Trophoblast cell (in vitro differentiated cells and primary cell): ENCODE results near the gene CAP1.

Source experiments
- DNase-seq, 2 donors: peaks; one replicate each; pipeline ENCODE4 v3.0.0-alpha.2; 2016
- H2AFZ ChIP-seq: 2 replicates; pipeline ENCODE4 v1.6.1; 2013; ENCODE audit warnings: low read length, moderate library complexity, mild to moderate bottlenecking; ENCODE audit not compliant: insufficient read depth, poor library complexity
- H2AK5ac ChIP-seq: 2 replicates; pipeline ENCODE4 v1.6.1; 2013; ENCODE audit warnings: mild to moderate bottlenecking, low read length
- H2BK120ac ChIP-seq: 2 replicates; pipeline ENCODE4 v1.6.1; 2013; ENCODE audit warnings: low read length, mild to moderate bottlenecking, moderate library complexity; ENCODE audit not compliant: insufficient read depth, poor library complexity
- H2BK12ac ChIP-seq: 2 replicates; pipeline ENCODE4 v1.6.1; 2013; ENCODE audit warnings: mild to moderate bottlenecking, low read length, moderate library complexity
- H2BK5ac ChIP-seq: 2 replicates; pipeline ENCODE4 v1.6.1; 2013; ENCODE audit warnings: low read length, low read depth, moderate library complexity, mild to moderate bottlenecking; ENCODE audit not compliant: poor library complexity
- H3K14ac ChIP-seq: 2 replicates; pipeline ENCODE4 v1.6.1; 2013; ENCODE audit warnings: mild to moderate bottlenecking, low read length
- H3K18ac ChIP-seq: 2 replicates; pipeline ENCODE4 v1.6.1; 2013; ENCODE audit warnings: mild to moderate bottlenecking, low read length
- H3K23ac ChIP-seq: 2 replicates; pipeline ENCODE4 v1.6.1; 2013; ENCODE audit warnings: low read length
- H3K27ac ChIP-seq: 2 replicates; pipeline ENCODE4 v1.5.1; 2013; ENCODE audit warnings: low read depth, mild to moderate bottlenecking, inconsistent platforms, low read length, moderate library complexity
- H3K27me3 ChIP-seq: 2 replicates; pipeline ENCODE4 v1.6.1; 2013; ENCODE audit warnings: inconsistent platforms, mild to moderate bottlenecking, low read length, moderate library complexity; ENCODE audit not compliant: insufficient read depth
- H3K36me3 ChIP-seq, 2 experiments: 1 replicate in 1 of 2; 2 replicates in 1 of 2; pipeline ENCODE4 v1.6.1; 2013; ENCODE audit warnings: low read length in 2 of 2, mild to moderate bottlenecking in 2 of 2, moderate library complexity in 1 of 2; ENCODE audit not compliant: insufficient read depth in 2 of 2, control insufficient read depth in 1 of 2
- H3K4ac ChIP-seq: 2 replicates; pipeline ENCODE4 v1.6.1; 2013; ENCODE audit warnings: low read depth, mild to moderate bottlenecking, low read length, moderate library complexity
- H3K4me1 ChIP-seq, 2 experiments: 1 replicate in 1 of 2; 2 replicates in 1 of 2; pipeline ENCODE4 v1.6.1; 2013; ENCODE audit warnings: low read length in 2 of 2, mild to moderate bottlenecking in 2 of 2, moderate library complexity in 1 of 2; ENCODE audit not compliant: insufficient read depth in 2 of 2, control insufficient read depth in 1 of 2
- H3K4me2 ChIP-seq: 2 replicates; pipeline ENCODE4 v1.6.1; 2013; ENCODE audit warnings: inconsistent platforms, mild to moderate bottlenecking, low read length, moderate library complexity
- H3K4me3 ChIP-seq: 2 replicates; pipeline ENCODE4 v1.5.1; 2013; ENCODE audit warnings: mild to moderate bottlenecking, low read depth, low read length, inconsistent platforms
- H3K79me1 ChIP-seq: one replicate; pipeline ENCODE4 v1.6.1; 2013; ENCODE audit warnings: low read length
- H3K79me2 ChIP-seq: 2 replicates; pipeline ENCODE4 v1.6.1; 2013; ENCODE audit warnings: low read length, mild to moderate bottlenecking; ENCODE audit not compliant: control insufficient read depth, insufficient read depth, poor library complexity
- H3K9ac ChIP-seq: 2 replicates; pipeline ENCODE4 v1.6.1; 2013; ENCODE audit warnings: mild to moderate bottlenecking, low read length
- H3K9me3 ChIP-seq: 2 replicates; pipeline ENCODE4 v1.6.1; 2013; ENCODE audit warnings: low read depth, mild to moderate bottlenecking, control low read depth, inconsistent platforms, low read length; ENCODE audit not compliant: insufficient read depth
- H4K12ac ChIP-seq: 2 replicates; pipeline ENCODE4 v1.6.1; 2013; ENCODE audit warnings: low read depth, mild to moderate bottlenecking, low read length, moderate library complexity
- H4K8ac ChIP-seq: 2 replicates; pipeline ENCODE4 v1.6.1; 2013; ENCODE audit warnings: low read depth, mild to moderate bottlenecking, low read length, moderate library complexity
- H4K91ac ChIP-seq: one replicate; pipeline ENCODE4 v1.6.1; 2013; ENCODE audit warnings: low read depth, mild to moderate bottlenecking, low read length, moderate library complexity
- WGBS: extraction: QIAGEN DNeasy Blood & Tissue Kit; methylation state at CpG from one replicate; pipeline ENCODE4 v1.1.7; 2013; ENCODE audit warnings: missing lambda C conversion rate; ENCODE audit not compliant: insufficient read length, insufficient coverage; ENCODE audit errors: extremely low coverage; 5-methylcytosine and 5-hydroxymethylcytosine counted together

Gene CAP1

DNA sequence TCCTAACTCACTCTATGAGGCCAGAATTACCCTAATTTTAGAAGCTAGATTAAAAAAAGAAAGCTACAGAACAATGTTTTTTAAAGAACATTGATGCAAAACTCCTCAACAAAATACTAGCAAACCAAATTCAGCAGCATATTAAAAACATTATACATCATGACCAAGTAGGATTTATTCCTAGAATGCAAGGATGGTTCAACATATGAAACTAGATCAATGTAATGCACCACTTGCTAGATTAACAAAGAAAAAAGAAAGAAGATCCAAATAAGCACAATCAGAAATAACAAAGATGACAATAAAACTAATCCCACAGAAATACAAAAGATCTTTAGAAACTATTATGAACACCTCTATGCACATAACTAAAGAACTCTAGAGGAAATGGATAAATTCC, 69.9 kb downstream of the CAP1 start:
- no peak overlapping the region for H4K12ac ChIP-seq
- no peak overlapping the region for H4K8ac ChIP-seq
- H2AFZ ChIP-seq: no peak overlapping the region
- no peaks in the 10 kb centered on the region for H3K79me1 ChIP-seq
- H3K4me2 ChIP-seq: no peak overlapping the region
- H3K4me1 ChIP-seq: peaks cover 0 to 3% of the 10 kb centered on the region in 2 experiments
- no peaks in the 10 kb centered on the region for H3K79me2 ChIP-seq
- no peak overlapping the region for H4K91ac ChIP-seq
- H3K27ac ChIP-seq: no peak overlapping the region
- no peak overlapping the region for H3K9ac ChIP-seq
- no peak overlapping the region for H3K14ac ChIP-seq
- no peak overlapping the region for H3K4ac ChIP-seq
- no peak overlapping the region for H2AK5ac ChIP-seq
- H3K36me3 ChIP-seq: no peaks in the 10 kb centered on the region
- H2BK12ac ChIP-seq: no peak overlapping the region
- no peak overlapping the region for H3K23ac ChIP-seq
- no peak overlapping the region for H3K18ac ChIP-seq
- H3K27me3 ChIP-seq: no peaks in the 10 kb centered on the region
- no peaks in the 10 kb centered on the region for H3K9me3 ChIP-seq
- no peak overlapping the region for H2BK5ac ChIP-seq
- H2BK120ac ChIP-seq: no peak overlapping the region
- no peak overlapping the region for H3K4me3 ChIP-seq
- DNase-seq: no peak

DNA sequence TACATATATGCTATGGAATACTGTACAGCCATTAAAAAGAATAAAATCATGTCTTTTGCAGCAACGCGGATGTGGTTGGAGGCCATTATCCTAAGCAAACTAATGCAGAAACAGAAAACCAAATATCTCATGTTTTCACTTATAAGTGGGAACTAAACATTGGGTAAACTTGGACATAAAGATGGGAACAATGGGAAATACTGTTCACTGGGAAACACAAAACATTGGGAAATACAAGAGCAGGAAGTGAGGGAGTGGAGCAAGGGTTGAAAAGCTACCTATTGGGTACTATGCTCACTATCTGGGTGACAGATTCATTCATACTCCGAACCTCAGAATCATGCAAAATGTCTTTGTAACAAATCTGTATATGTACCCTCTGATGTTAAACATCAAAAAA, 73.9 kb downstream of the CAP1 start:
- Histone ChIP-seq H3K4me2 (no peak overlapping the region), H2AK5ac (no peak overlapping the region), H3K4me1 (no peaks in the 10 kb centered on the region), H3K23ac (no peak overlapping the region), H4K12ac (no peak overlapping the region), H3K4me3 (no peak overlapping the region), H3K79me1 (no peaks in the 10 kb centered on the region), H3K79me2 (no peaks in the 10 kb centered on the region), H4K8ac (no peak overlapping the region), H2BK120ac (no peak overlapping the region), H2AFZ (no peak overlapping the region), H3K14ac (no peak overlapping the region), H4K91ac (no peak overlapping the region), H3K9me3 (no peaks in the 10 kb centered on the region), H2BK5ac (no peak overlapping the region), H3K27ac (no peak overlapping the region), H2BK12ac (no peak overlapping the region), H3K27me3 (no peaks in the 10 kb centered on the region), H3K4ac (no peak overlapping the region), H3K18ac (no peak overlapping the region), H3K9ac (no peak overlapping the region), H3K36me3 (no peaks in the 10 kb centered on the region)
- no peak for DNase-seq
- no CpG with 5 or more reads among the region's 3 CpGs for WGBS

DNA sequence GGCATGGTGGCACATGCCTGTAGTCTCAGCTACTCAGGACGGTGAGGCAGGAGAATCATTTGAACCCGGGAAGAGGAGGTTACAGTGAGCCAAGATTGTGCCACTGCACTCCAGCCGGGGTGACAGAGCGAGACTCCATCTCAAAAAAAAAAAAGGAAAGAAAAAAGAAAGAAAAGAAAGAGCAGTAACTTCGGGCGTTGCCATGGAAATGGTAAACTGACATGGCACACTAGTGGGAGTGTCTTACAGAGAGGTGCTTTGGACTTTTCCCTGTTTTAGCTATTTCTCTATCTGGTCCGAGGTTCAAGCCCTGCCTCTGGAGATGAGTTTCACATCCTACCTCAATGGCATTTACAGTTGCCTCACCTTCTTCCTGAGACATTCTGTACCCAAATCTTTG, 79.6 kb downstream of the CAP1 start:
- Histone ChIP-seq H2AK5ac (no peak overlapping the region), H3K27ac (no peak overlapping the region), H3K18ac (no peak overlapping the region), H3K4me3 (no peak overlapping the region), H3K4ac (no peak overlapping the region), H3K14ac (no peak overlapping the region), H3K9me3 (no peaks in the 10 kb centered on the region), H3K79me1 (no peaks in the 10 kb centered on the region), H3K23ac (no peak overlapping the region), H3K4me2 (no peak overlapping the region), H3K36me3 (no peaks in the 10 kb centered on the region), H4K91ac (no peak overlapping the region), H2AFZ (no peak overlapping the region), H4K8ac (no peak overlapping the region), H3K9ac (no peak overlapping the region), H3K79me2 (no peaks in the 10 kb centered on the region), H3K27me3 (no peaks in the 10 kb centered on the region), H3K4me1 (no peaks in the 10 kb centered on the region), H2BK12ac (no peak overlapping the region), H2BK5ac (no peak overlapping the region), H4K12ac (no peak overlapping the region), H2BK120ac (no peak overlapping the region)
- DNase-seq: no peak
- no CpG with 5 or more reads among the region's 7 CpGs for WGBS
